Nephron progenitor cell (in vitro differentiated cells): ENCODE measurements around the gene TFEC.

Source experiments
- DNase-seq: peaks from one replicate; pipeline ENCODE4 v3.0.0; 2021
- H3K27ac Mint-ChIP-seq: 2 replicates; pipeline ENCODE4 v1.8.0; 2021; ENCODE audit warnings: mild to moderate bottlenecking, moderate library complexity, mixed read lengths
- H3K27me3 Mint-ChIP-seq: 2 replicates; pipeline ENCODE4 v1.8.0; 2021; ENCODE audit warnings: mild to moderate bottlenecking, low read depth, mixed read lengths; ENCODE audit not compliant: poor library complexity
- H3K36me3 Mint-ChIP-seq: 2 replicates; pipeline ENCODE4 v1.8.0; 2021; ENCODE audit warnings: low read depth, mixed read lengths
- H3K4me1 Mint-ChIP-seq: 2 replicates; pipeline ENCODE4 v1.8.0; 2021; ENCODE audit warnings: mixed read lengths
- H3K4me3 Mint-ChIP-seq: 2 replicates; pipeline ENCODE4 v1.8.0; 2021; ENCODE audit warnings: mild to moderate bottlenecking, moderate library complexity, mixed read lengths
- H3K9me3 Mint-ChIP-seq: 2 replicates; pipeline ENCODE4 v1.8.0; 2021; ENCODE audit warnings: mild to moderate bottlenecking, moderate library complexity, mixed read lengths
- TF ChIP-seq, protein P1 (sequence below): fragments of 200-600 bp; sonication (generic); IDR thresholded peaks from 2 replicates; pipeline ENCODE4 v1.5.0; 2021; ENCODE audit warnings: antibody characterized with exemption

TFEC gene

DNA sequence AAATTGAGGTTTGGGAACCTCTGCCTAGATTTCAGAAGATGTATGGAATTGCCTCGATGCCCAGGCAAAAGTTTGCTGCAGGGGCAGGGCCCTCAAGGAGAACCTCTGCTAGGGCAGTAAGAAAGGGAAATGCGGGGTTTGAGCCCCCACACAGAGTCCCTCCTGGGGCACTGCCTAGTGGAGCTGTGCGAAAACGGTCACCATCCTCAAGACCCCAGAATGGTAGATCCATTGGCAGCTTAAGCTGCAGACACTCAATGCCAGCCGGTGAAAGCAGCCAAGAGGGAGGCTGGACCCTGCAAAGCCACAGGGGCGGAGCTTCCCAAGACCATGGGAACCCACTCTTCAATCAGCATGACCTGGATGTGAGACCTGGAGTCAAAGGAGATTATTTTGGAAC, 15.0 kb upstream of the TFEC start:
- DNase-seq: no peak
- H3K4me3 Mint-ChIP-seq: no peak overlapping the region
- H3K36me3 Mint-ChIP-seq: no peaks in the 10 kb centered on the region
- H3K4me1 Mint-ChIP-seq: no peaks in the 10 kb centered on the region
- no peaks in the 10 kb centered on the region for H3K27me3 Mint-ChIP-seq
- peaks cover 32% of the 10 kb centered on the region for H3K9me3 Mint-ChIP-seq
- no peak overlapping the region for H3K27ac Mint-ChIP-seq
- TF ChIP-seq, protein P1, sequence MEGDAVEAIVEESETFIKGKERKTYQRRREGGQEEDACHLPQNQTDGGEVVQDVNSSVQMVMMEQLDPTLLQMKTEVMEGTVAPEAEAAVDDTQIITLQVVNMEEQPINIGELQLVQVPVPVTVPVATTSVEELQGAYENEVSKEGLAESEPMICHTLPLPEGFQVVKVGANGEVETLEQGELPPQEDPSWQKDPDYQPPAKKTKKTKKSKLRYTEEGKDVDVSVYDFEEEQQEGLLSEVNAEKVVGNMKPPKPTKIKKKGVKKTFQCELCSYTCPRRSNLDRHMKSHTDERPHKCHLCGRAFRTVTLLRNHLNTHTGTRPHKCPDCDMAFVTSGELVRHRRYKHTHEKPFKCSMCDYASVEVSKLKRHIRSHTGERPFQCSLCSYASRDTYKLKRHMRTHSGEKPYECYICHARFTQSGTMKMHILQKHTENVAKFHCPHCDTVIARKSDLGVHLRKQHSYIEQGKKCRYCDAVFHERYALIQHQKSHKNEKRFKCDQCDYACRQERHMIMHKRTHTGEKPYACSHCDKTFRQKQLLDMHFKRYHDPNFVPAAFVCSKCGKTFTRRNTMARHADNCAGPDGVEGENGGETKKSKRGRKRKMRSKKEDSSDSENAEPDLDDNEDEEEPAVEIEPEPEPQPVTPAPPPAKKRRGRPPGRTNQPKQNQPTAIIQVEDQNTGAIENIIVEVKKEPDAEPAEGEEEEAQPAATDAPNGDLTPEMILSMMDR: no peak

DNA sequence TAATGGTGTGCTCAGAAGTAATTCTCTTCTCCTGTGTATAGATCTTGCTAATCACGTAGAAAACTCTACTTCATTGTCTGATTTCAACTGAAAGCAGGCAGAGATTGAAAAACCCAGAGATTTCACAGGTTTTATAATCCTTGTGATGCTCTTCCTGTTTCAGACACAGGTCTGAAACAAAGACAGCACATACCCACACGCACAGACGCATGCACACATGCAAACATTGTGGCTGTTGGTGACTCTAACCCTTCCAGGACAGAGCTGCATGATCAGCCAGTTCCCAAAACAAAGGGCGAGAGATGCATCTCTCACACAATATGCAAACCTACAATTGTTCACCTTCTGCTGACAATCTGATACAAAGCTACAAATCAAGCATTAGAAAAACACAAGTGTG, 11.1 kb upstream of the TFEC start:
- DNase-seq: no peak
- no peak overlapping the region for H3K4me3 Mint-ChIP-seq
- no peak overlapping the region for H3K27ac Mint-ChIP-seq
- no peaks in the 10 kb centered on the region for H3K36me3 Mint-ChIP-seq
- TF ChIP-seq, protein P1: no peak
- peaks cover 9% of the 10 kb centered on the region for H3K9me3 Mint-ChIP-seq
- no peaks in the 10 kb centered on the region for H3K27me3 Mint-ChIP-seq
- H3K4me1 Mint-ChIP-seq: no peaks in the 10 kb centered on the region

DNA sequence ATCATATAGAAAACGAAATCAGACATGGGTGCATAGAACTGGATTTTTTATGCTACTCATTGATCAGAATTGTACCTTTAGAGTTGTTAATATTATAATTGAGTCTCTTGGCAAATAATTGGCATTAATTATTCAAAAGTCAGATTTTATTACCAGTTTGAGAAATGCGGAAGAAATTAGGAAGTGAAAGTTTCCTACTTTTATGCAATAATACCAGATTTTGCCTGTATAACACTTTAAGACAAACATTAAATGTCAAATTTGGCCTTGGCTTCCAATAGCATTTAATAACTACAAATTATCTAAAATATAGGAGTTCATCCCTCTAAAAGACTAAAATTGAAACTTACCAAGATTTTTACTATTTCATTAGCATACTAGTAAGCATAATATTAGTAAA, 6.8 kb upstream of the TFEC start:
- Mint-ChIP-seq H3K9me3 (no peaks in the 10 kb centered on the region), H3K27me3 (no peaks in the 10 kb centered on the region), H3K27ac (no peak overlapping the region), H3K4me3 (no peak overlapping the region), H3K4me1 (no peaks in the 10 kb centered on the region), H3K36me3 (no peaks in the 10 kb centered on the region)
- no peak for DNase-seq
- TF ChIP-seq, protein P1: no peak

DNA sequence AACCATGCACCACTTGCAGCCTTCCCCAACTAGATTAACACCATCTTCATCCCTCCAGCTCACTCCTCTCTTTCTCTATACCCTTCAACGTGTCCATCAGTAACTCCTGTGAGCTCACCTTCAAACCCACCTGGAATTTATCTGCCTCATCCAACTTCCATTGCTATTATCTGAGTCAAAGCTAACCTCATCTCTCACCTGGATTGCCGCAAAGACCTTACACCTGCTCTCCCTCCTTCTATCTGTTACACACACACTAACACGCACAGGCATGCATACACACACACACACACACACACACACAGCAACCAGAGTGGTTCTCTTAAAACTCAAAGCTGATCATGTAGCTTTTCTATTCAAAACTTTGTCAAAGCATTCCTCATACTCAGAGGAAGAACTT, 3.8 kb upstream of the TFEC start:
- Mint-ChIP-seq H3K27me3 (no peaks in the 10 kb centered on the region), H3K27ac (no peak overlapping the region), H3K4me3 (no peak overlapping the region), H3K9me3 (no peaks in the 10 kb centered on the region), H3K4me1 (no peaks in the 10 kb centered on the region), H3K36me3 (no peaks in the 10 kb centered on the region)
- TF ChIP-seq, protein P1: no peak
- DNase-seq: no peak

DNA sequence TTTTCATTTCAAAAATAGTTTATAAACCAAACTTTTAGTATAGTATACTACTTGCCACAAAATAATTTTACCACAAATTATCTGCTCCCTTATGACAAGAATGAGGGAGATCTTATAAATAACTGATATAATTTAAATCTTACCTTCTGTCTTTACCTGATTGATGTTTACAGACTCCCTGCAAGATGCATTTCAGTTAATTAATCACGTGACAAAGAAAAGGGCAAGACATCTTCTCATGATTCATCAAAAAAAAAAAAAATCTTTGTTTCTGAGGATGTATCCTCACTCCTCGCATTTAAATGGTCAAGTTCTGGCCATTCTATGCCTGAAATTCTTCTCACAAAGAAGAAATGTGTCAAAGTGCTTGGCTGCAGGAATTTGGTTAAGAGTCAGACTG, 2.3 kb upstream of the TFEC start:
- H3K27me3 Mint-ChIP-seq: no peaks in the 10 kb centered on the region
- no peak overlapping the region for H3K27ac Mint-ChIP-seq
- no peaks in the 10 kb centered on the region for H3K36me3 Mint-ChIP-seq
- no peak for DNase-seq
- TF ChIP-seq, protein P1: no peak
- no peaks in the 10 kb centered on the region for H3K4me1 Mint-ChIP-seq
- H3K9me3 Mint-ChIP-seq: no peaks in the 10 kb centered on the region
- no peak overlapping the region for H3K4me3 Mint-ChIP-seq

DNA sequence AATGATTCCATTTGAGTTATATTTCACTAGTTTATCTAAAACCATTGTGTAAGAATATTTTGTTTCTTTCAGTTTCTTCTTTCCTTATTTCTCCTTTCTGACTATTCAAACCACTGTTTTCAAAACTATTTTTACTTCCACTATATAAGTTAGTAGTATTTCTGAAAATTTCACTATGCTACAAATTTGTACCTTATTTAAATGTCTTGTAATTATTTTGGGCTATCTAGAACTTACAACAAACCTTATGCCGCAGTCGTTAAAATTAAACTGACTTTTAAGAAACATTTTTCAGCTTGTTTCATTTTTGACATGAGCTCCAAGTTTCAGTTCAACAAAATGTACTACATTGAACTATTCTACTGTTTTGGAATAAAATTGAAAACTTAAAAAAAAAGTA, 1.8 kb downstream of the TFEC start:
- TF ChIP-seq, protein P1: no peak
- Mint-ChIP-seq H3K4me1 (peaks cover 3% of the 10 kb centered on the region), H3K27me3 (peaks cover 4% of the 10 kb centered on the region), H3K27ac (no peak overlapping the region), H3K9me3 (no peaks in the 10 kb centered on the region), H3K36me3 (no peaks in the 10 kb centered on the region), H3K4me3 (no peak overlapping the region)
- DNase-seq: no peak
